ENCODE results near the gene EP400. TPM values are rescaled to one million over a fixed set of nuclear protein-coding genes. Genes with fewer than 3 reads are reported as not detected.

The EP400 gene
- total RNA-seq, 2 donors from 2014 or later, result 51.7 to 52.3 TPM

DNA sequence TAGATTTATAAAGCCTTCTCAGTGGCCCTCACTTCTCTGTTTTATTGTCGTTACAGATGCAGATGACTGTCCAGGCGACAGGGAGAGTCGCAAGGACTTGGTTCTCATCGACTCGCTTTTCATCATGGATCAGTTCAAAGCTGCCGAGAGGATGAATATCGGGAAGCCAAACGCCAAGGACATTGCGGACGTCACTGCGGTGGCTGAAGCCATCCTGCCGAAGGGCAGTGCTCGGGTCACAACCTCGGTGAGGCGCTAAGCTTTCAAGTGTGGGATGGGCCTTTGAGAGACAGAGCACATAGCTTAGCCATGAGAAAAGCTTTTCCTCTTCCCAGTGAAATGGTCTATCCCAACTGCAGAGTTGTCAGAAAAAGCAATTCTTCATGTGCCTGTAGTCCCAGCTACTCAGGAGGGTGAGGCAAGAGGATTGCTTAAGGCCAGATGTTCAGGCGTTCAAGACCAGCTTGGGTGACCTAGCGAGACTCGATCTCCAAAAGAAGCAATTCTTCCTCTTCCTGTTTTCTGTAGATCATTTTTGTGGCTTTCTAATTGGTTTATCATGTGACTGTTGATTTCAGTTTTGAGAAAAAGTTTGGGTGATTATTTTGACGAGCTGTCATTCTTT is 56.4 kb downstream of the EP400 start:
- Mint-ChIP-seq H3K4me1 (ENCODE audit: low read depth) (no peaks in the 10 kb centered on the region), H3K27ac (peak overlapping the region; percentile 26), H3K4me3 (no peak overlapping the region), H3K9me3 (no peaks in the 10 kb centered on the region), H3K27me3 (ENCODE audit: low read depth) (no peaks in the 10 kb centered on the region), H3K36me3 (ENCODE audit: insufficient read depth in 2 of 2) (peaks cover 6 to 8% of the 10 kb centered on the region in 2 donors)
- ATAC-seq (replicated peaks in 1 of 2) (no peak), DNase-seq (no peak)

DNA sequence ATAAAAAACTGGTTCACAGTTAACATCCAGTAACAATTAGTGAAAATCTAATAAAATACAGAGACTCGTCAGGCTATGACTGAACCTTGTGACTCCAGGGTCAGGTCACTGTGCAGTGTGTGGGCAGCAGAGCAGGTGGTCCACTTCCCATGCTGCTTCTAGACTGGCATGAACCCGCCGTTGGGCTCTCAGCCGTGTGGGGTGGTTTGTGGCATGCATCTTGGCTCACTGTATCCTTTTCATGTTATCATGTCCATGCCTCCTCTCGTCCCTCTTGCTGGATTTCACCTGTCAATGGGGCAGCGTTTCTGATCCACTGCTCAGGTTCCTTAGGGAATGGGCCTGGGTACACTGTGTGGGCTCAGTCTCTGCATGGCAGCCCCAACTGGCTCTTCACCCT is 57.3 kb downstream of the EP400 start:
- DNase-seq, result no peak

DNA sequence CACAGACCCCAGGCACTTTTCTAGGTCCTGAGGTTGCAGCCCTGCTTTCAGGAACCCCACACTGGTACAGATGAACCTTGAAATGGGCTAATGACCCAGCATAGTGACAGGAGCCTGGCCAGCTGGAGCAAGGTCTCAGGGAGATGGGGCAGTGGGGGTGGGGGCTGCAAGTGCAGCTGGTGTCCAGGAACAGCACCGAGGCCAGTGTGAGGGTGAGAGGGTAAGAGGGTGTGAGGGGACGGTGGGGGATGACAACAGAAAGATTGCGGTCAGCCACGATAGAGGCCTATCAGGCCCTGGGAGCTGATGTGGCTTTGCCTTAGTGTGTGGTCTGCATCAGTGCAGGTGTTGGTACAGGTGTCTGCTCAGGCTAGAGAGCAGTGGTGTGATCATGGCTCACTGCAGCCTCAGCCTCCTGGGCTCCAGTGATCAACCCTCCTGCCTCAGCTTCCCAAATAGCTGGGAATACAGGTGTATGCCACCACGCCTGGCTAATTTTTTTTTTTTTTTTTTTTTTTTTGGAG is 59.7 kb downstream of the EP400 start:
- ATAC-seq (replicated peaks in 1 of 2) (no peak), DNase-seq (no peak)
- Mint-ChIP-seq H3K9me3 (no peaks in the 10 kb centered on the region), H3K27me3 (ENCODE audit: low read depth) (no peaks in the 10 kb centered on the region), H3K4me3 (no peak overlapping the region), H3K36me3 (ENCODE audit: insufficient read depth in 2 of 2) (peaks cover 7 to 9% of the 10 kb centered on the region in 2 donors), H3K27ac (no peak overlapping the region), H3K4me1 (ENCODE audit: low read depth) (no peaks in the 10 kb centered on the region)

More for the DNA sequence above, 57.3 kb downstream of the EP400 start:
- Mint-ChIP-seq H3K4me3 (no peak overlapping the region), H3K4me1 (ENCODE audit: low read depth) (no peaks in the 10 kb centered on the region), H3K27me3 (ENCODE audit: low read depth) (no peaks in the 10 kb centered on the region), H3K36me3 (ENCODE audit: insufficient read depth in 2 of 2) (peaks cover 6 to 8% of the 10 kb centered on the region in 2 donors), H3K27ac (no peak overlapping the region), H3K9me3 (no peaks in the 10 kb centered on the region)
- ATAC-seq (replicated peaks in 1 of 2), result no peak

DNA sequence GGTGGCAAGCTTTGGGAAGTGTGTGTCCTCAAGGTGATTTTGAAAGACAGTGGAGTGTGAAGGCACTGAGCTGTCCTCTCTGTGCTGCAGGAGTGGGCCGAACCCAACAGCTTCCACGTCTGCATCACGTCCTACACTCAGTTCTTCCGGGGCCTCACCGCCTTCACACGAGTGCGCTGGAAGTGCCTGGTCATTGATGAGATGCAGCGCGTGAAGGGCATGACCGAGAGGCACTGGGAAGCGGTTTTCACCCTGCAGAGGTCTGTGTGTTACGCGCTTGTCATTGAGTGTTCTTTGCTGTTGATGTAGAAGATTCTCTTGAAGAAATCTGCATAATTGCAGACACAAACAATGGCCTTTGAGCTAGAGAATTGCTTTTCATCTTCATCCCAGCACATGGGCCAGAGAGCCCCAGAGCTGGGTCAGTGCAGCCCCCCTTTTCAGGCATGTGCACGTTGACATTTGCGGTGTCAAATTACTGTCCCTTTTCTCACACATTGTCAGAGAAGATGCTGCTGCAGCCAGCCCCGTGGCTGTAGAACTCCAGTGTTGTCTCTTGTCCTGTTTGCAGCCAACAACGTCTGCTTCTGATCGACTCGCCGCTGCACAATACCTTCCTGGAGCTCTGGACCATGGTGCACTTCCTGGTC is 63.3 kb downstream of the EP400 start:
- Mint-ChIP-seq H3K27me3 (ENCODE audit: low read depth) (no peaks in the 10 kb centered on the region), H3K9me3 (no peaks in the 10 kb centered on the region), H3K36me3 (ENCODE audit: insufficient read depth in 2 of 2) (peaks cover 4 to 9% of the 10 kb centered on the region in 2 donors), H3K4me1 (ENCODE audit: low read depth) (no peaks in the 10 kb centered on the region), H3K27ac (no peak overlapping the region), H3K4me3 (no peak overlapping the region)
- no peak for ATAC-seq (replicated peaks in 1 of 2)
- DNase-seq, result no peak

DNA sequence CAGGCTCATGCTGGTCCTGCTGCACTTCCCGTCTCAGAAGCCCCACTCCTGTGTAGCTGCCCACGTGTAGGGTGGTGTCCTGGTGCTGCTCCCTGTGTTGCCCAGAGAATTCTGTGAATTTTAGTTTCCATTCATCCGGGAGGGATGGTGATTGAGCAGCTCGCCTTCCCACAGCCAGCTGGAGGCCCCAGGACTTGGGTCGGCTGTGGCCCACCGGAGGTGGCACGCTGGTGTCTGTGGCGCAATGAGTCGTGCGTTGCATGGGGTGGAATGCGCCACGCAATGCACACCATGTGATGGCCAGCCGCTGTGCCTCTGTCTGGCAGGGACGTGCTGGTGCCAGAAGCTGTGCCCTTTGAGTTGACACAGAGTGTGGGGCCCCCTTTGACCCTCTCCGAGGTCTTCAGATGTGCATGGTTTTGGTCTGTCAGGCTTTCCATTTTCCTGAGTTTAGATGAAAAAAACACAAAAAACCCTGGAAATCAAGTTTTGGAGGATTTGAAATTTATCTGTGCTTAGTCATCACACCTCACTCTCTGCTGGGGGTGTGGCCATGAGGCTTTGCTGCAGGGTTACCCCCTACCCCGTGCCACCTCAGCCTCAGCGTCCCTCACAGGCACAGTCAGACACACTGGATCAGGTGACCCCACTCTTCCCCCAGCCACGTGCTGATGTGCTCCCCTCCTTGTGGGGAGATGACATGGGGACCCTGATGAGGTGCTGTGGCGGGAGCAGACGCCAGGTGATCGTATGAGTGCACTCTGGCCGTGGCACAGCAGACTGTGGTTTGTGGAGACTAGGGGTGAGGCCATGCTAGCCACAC is 64.6 kb downstream of the EP400 start:
- no peak for ATAC-seq (replicated peaks in 1 of 2)
- Mint-ChIP-seq H3K4me1 (ENCODE audit: low read depth) (no peaks in the 10 kb centered on the region), H3K27ac (no peak overlapping the region), H3K9me3 (no peaks in the 10 kb centered on the region), H3K27me3 (ENCODE audit: low read depth) (no peaks in the 10 kb centered on the region), H3K4me3 (no peak overlapping the region), H3K36me3 (ENCODE audit: insufficient read depth in 2 of 2) (peaks cover 4 to 5% of the 10 kb centered on the region in 2 donors)
- DNase-seq, result no peak

DNA sequence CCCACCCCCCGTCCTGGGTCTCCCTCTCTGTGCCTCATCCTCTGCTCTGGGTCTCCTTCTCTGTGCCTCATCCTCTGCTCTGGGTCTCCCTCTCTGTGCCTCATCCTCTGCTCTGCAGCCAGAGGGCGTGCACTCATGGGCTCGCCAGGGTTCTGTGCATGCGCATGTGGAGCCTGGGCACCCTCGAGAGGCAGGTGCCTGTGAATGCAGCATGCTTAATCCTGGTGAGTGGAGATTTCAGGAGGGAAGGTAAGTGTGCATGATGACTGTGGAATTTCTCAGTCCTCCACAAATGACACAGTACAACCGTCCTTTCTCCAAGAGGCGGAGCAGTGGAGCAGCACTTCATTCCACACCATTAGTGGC is 65.2 kb downstream of the EP400 start:
- H3K27me3 Mint-ChIP-seq (ENCODE audit: low read depth), result no peaks in the 10 kb centered on the region
- H3K4me3 Mint-ChIP-seq, result no peak overlapping the region
- ATAC-seq (replicated peaks in 1 of 2) (peak in 1 of 2 donors; percentile 15), DNase-seq (no peak)
- H3K36me3 Mint-ChIP-seq (ENCODE audit: insufficient read depth in 2 of 2), result peaks cover 4 to 5% of the 10 kb centered on the region in 2 donors
- H3K27ac Mint-ChIP-seq, result no peak overlapping the region
- H3K4me1 Mint-ChIP-seq (ENCODE audit: low read depth), result no peaks in the 10 kb centered on the region
- no peaks in the 10 kb centered on the region for H3K9me3 Mint-ChIP-seq

DNA sequence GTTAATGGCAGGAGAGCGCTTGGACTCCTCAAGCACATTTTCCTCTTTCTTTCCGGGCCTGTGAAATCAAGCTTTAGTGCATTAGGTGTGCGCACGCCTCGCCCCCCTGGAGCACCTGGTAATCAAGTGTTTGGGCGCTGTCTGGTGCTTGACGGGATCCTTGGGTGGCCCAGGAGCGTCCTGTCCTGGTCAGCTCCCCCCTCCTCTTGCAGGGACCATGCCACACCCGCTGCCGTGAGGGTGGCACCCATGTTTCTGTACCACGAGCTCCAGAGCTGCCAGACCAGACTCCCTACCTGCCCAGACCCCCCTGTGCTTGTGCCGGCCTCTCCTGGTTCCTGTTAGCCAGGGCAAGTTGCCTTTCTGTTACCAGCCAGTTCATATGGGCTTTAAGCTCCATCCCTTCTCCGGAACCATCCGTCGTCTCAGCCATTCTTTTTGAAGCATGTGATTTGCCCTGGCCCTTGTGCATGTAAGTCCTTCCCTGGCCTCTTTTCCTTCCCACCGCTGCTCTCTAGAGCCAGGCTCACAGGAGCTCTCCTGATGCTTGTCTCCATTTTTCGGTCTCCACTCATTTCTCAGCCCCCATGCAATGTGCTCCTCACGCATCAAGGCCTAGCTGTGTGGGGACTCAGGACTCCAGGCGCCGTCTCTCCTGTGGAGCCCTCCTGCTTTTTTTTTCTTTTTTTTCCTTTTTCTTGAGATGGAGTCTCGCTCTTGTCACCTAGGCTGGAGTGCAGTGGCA is 66.1 kb downstream of the EP400 start:
- no peak overlapping the region for H3K27ac Mint-ChIP-seq
- ATAC-seq (replicated peaks in 1 of 2) (no peak), DNase-seq (no peak)
- H3K4me3 Mint-ChIP-seq, result no peak overlapping the region
- no peaks in the 10 kb centered on the region for H3K4me1 Mint-ChIP-seq (ENCODE audit: low read depth)
- H3K27me3 Mint-ChIP-seq (ENCODE audit: low read depth), result no peaks in the 10 kb centered on the region
- H3K9me3 Mint-ChIP-seq, result no peaks in the 10 kb centered on the region
- H3K36me3 Mint-ChIP-seq (ENCODE audit: insufficient read depth in 2 of 2), result peaks cover 6 to 9% of the 10 kb centered on the region in 2 donors

DNA sequence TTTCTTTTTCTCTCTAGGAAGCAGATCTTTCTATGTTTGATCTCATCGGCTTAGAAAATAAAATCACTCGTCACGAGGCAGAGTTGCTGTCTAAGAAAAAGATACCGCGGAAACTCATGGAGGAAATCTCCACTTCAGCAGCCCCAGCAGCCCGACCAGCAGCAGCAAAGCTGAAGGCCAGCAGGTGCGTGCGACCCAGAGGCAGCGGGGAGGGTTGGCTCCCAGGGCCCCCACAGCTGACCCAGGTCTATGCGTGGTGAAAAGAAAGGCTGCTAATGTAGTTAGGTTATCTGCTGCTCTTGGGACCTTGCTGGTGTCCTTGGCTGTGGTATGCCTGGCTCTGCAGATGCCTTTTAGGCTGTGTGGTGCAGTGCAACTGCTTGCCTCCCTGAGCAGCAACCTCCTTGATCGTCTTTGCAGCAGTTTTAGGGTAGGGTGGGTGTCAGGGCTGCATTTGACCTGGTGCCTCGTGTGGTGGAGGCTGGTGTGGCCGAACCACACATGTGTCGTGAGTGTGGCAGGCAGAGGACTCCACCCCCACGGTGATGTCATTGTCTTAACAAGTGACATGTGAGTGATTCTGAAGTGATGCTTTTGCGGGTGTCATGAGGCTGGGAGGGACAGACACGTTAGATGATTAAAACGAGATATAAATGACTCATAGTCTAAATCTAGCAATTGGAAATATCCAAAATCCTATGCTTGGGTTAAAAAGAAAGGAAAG is 68.6 kb downstream of the EP400 start:
- no peaks in the 10 kb centered on the region for H3K9me3 Mint-ChIP-seq
- no peak for DNase-seq
- H3K4me1 Mint-ChIP-seq (ENCODE audit: low read depth), result no peaks in the 10 kb centered on the region
- no peaks in the 10 kb centered on the region for H3K27me3 Mint-ChIP-seq (ENCODE audit: low read depth)
- no peak overlapping the region for H3K27ac Mint-ChIP-seq
- no peak for ATAC-seq (replicated peaks in 1 of 2)
- no peak overlapping the region for H3K4me3 Mint-ChIP-seq
- H3K36me3 Mint-ChIP-seq (ENCODE audit: insufficient read depth in 2 of 2), result peaks cover 10 to 11% of the 10 kb centered on the region in 2 donors

DNA sequence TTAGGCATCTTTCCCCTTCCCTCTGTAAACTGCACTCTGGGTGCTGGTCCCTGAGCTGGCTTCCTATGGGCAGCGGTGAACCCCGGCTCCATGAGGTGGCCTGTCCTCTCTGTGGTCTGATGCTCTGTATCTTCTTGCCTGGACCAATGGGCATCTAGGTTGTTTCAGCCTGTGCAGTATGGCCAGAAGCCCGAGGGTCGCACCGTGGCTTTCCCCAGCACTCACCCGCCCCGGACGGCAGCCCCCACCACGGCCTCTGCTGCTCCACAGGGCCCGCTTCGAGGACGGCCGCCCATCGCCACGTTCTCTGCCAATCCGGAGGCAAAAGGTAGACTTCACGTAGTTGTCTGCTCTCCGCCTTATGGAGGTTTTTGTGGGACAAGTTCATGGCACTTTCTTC is 70.1 kb downstream of the EP400 start:
- peaks cover 9 to 13% of the 10 kb centered on the region in 2 donors for H3K36me3 Mint-ChIP-seq (ENCODE audit: insufficient read depth in 2 of 2)
- H3K4me1 Mint-ChIP-seq (ENCODE audit: low read depth), result no peaks in the 10 kb centered on the region
- ATAC-seq (replicated peaks in 1 of 2) (no peak), DNase-seq (no peak)
- no peak overlapping the region for H3K27ac Mint-ChIP-seq
- H3K4me3 Mint-ChIP-seq, result no peak overlapping the region
- no peaks in the 10 kb centered on the region for H3K27me3 Mint-ChIP-seq (ENCODE audit: low read depth)
- no peaks in the 10 kb centered on the region for H3K9me3 Mint-ChIP-seq

DNA sequence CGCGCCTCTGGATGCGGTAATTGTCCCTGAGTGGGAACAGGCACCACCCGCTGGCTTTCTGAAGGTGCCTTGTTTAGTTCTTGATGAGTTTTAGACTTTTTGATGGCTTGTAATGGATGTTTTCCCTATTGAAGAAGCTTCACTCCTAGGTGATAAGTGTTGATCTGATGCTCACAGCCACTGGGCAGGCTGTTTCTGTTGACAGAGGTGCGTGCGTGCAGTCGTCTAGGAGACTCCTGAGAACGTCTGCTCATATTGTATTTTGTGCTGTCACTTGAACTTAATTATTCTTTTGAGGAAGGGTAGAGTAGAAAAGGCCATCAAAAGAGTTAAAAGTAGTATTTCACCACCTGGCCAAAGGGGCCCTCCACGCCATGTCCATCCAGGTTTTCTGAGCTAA is 70.5 kb downstream of the EP400 start:
- H3K27ac Mint-ChIP-seq, result no peak overlapping the region
- no peaks in the 10 kb centered on the region for H3K4me1 Mint-ChIP-seq (ENCODE audit: low read depth)
- DNase-seq (no peak), ATAC-seq (replicated peaks in 1 of 2) (no peak)
- H3K27me3 Mint-ChIP-seq (ENCODE audit: low read depth), result no peaks in the 10 kb centered on the region
- H3K36me3 Mint-ChIP-seq (ENCODE audit: insufficient read depth in 2 of 2), result peaks cover 9 to 17% of the 10 kb centered on the region in 2 donors
- H3K9me3 Mint-ChIP-seq, result no peaks in the 10 kb centered on the region
- H3K4me3 Mint-ChIP-seq, result no peak overlapping the region

DNA sequence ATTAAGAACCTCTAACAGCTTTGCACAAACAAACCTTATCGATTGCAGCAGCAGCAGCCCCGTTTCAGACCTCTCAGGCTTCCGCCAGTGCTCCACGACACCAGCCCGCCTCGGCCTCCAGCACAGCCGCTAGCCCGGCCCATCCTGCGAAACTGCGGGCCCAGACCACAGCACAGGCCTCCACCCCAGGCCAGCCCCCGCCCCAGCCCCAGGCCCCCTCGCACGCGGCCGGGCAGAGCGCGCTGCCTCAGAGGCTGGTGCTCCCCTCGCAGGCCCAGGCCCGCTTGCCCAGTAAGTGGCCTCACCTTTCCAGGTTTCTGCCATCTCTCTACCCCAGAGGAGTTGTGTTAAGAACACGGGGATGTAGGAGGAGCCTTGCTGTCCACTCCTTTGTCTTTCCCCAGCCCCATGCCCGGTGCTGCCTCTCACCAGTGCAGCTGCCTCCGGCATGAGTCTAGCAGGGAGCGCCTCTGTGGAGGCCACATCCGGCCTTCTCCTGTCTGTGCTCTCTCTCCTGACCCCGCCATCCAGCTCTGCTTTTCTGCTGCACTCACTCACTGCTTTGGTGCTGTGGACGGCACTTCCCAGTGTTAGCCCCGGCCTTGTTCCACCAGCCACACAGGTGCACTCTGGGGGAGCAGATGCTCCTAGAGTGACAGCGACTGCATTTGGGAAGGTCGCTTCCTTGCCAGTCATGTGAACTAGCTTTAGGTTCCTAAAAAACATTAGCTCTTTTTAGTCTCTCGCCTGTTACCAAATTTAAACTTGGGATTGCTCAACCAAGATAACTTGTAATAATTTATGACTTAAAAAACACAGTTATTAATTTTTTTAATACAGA is 71.5 kb downstream of the EP400 start:
- DNase-seq (no peak), ATAC-seq (replicated peaks in 1 of 2) (no peak)
- no peaks in the 10 kb centered on the region for H3K4me1 Mint-ChIP-seq (ENCODE audit: low read depth)
- H3K9me3 Mint-ChIP-seq, result no peaks in the 10 kb centered on the region
- no peak overlapping the region for H3K27ac Mint-ChIP-seq
- H3K36me3 Mint-ChIP-seq (ENCODE audit: insufficient read depth in 2 of 2), result peaks cover 9 to 20% of the 10 kb centered on the region in 2 donors
- no peaks in the 10 kb centered on the region for H3K27me3 Mint-ChIP-seq (ENCODE audit: low read depth)
- H3K4me3 Mint-ChIP-seq, result no peak overlapping the region

DNA sequence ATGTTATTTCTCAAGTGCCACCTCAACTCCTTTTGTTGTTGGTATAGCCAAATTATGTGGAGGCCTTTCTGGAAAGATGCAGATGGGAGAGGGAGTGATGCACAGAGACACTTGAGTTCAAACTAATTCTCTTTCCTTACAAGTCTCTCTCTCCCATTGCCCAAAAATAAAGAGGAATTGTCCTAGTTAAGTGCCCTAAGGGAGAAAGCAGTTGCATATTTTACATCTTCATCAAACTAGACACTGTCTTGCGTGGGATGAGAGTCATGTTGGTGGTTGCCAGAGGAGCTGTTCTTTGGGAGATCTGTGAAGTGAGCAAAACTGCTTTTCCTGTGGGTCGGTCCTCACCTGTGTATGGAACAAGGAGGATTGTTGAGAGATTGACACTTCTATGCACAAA is 72.2 kb downstream of the EP400 start:
- H3K27ac Mint-ChIP-seq, result no peak overlapping the region
- H3K4me3 Mint-ChIP-seq, result no peak overlapping the region
- no peak for ATAC-seq (replicated peaks in 1 of 2)
- H3K27me3 Mint-ChIP-seq (ENCODE audit: low read depth), result no peaks in the 10 kb centered on the region
- peaks cover 9 to 20% of the 10 kb centered on the region in 2 donors for H3K36me3 Mint-ChIP-seq (ENCODE audit: insufficient read depth in 2 of 2)
- H3K4me1 Mint-ChIP-seq (ENCODE audit: low read depth), result no peaks in the 10 kb centered on the region
- DNase-seq, result no peak
- no peaks in the 10 kb centered on the region for H3K9me3 Mint-ChIP-seq
